LoVo (cell line): ENCODE data around the gene CDKN2AIP.

Experiments used
- DNase-seq: peaks from one replicate; pipeline ENCODE4 v3.0.0-alpha.2; 2016; ENCODE audit warnings: low spot score

The CDKN2AIP gene

GRCh38 chr4:183495184-183495583, 50.7 kb downstream of the CDKN2AIP start:
- no peak for DNase-seq
